ENCODE results near the gene PHRF1.

The PHRF1 gene

DNA sequence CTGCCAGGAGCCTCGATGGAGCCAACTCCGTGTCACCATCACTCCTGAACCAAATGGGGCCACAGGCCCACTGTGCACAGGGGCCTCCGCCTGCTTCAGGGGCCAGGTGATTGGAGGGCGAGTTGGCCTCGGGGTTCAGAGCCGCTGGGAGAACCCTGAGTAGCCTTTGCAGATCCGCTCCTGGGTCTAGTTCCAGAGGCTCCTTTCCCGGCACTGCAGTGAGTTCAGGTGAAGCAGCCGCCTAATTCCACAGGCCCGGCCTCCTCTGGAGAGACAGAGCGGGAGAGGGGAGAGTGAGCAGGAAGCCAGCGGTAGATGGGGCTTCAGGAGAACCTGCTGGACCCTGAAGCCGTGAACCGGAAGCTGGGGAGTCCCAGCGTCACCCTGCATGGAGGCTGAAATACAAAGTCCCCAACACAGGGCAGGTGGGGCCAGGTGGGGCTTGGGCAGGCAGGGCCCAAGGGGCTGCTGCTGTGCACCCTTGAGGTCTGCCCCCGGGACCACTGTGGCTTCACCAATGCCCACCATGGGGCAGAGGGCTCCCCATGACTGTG, 83.3 kb downstream of the PHRF1 start:
- DNase-seq: no peak

DNA sequence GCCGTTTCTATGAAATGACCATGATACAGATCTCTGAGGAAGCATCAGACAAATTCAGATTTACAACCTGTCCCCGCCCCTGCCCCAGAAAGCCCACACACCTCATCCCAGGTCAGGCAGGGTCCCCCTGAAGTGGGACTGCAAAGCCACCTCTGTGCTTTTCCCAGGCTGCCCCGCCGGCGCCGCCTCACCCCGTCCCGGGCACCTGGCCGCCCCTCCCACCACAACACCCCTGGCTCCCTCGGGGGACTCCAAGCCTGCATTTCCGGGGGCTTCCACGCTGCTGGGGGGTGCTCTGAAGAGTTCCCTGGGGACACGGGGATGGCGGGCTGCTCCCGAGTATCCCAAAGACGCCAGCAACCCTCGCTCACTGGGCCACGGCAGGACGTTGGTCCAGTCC, 84.0 kb downstream of the PHRF1 start:
- DNase-seq: no peak

DNA sequence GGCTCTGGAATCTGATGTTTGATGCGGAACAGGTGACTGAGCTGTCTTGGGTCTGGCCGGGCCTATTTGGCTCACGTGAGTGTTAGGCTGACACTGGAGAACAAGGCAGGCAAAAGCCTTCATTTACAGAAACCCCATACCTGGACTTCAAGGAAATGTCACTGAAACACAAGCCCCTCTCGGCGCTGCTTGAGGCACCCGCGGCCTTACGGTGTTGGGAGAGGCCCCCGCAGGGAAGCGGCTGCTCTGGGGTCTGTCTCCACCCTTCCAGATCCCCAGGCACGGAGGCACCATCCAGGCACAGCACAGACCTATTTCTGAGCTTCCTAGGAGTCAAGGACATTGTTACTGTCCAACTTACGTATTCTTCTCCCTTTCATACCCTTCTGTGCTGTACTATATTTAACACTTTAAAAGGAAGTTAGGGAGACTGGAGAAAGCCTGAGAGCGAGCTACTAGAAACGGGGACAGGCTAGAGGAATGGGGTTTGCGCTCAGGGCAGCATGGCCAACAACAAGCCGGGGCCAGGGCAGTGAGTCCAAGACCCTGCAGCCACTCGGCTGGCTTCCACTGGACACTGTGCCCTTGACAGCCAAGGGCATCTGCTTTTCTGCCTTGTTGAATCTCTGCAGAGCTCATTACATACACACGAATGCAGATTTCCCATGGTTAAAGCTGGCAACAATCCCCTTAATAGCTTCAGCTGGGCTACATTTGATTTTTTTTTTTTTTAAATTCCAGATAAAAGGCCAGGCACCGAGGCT, 84.6 kb downstream of the PHRF1 start:
- no peak for DNase-seq
